Neutrophil (primary cell): Measurements from ENCODE around the gene SHPK.

Source experiments
- H3K27ac ChIP-seq: fragments of 200-600 bp; sonication (generic); 2 replicates; pipeline ENCODE4 v1.5.1; 2016; ENCODE audit warnings: mild to moderate bottlenecking, moderate library complexity
- H3K27me3 ChIP-seq: fragments of 200-600 bp; sonication (generic); 2 replicates; pipeline ENCODE4 v1.6.0; 2016; ENCODE audit warnings: mild to moderate bottlenecking
- H3K36me3 ChIP-seq: fragments of 200-600 bp; sonication (generic); 2 replicates; pipeline ENCODE4 v1.5.1; 2017
- H3K4me1 ChIP-seq, 2 experiments: fragments of 200-600 bp in 1 of 2; sonication (generic) in 1 of 2; 1 replicate in 1 of 2; 2 replicates in 1 of 2; pipeline versions ENCODE4 v1.5.1 to v1.6.1; 2013 to 2016; ENCODE audit warnings: low read depth in 1 of 2, low read length in 1 of 2, mild to moderate bottlenecking in 1 of 2, moderate library complexity in 1 of 2; ENCODE audit not compliant: control insufficient read depth in 1 of 2, insufficient read depth in 1 of 2
- H3K4me3 ChIP-seq, 2 experiments: fragments of 200-600 bp in 1 of 2; sonication (generic) in 1 of 2; 1 replicate in 1 of 2; 2 replicates in 1 of 2; pipeline ENCODE4 v1.5.1; 2013 to 2016; ENCODE audit warnings: low read depth in 1 of 2, low read length in 1 of 2, mild to moderate bottlenecking in 1 of 2, moderate library complexity in 1 of 2
- H3K9me3 ChIP-seq: fragments of 200-600 bp; sonication (generic); 2 replicates; pipeline ENCODE4 v1.5.1; 2016
- TF ChIP-seq, protein P1 (sequence below): fragments of 200-600 bp; sonication (generic); IDR thresholded peaks from 2 replicates; pipeline ENCODE4 v1.5.1; 2016; ENCODE audit warnings: antibody characterized with exemption

SHPK gene

DNA sequence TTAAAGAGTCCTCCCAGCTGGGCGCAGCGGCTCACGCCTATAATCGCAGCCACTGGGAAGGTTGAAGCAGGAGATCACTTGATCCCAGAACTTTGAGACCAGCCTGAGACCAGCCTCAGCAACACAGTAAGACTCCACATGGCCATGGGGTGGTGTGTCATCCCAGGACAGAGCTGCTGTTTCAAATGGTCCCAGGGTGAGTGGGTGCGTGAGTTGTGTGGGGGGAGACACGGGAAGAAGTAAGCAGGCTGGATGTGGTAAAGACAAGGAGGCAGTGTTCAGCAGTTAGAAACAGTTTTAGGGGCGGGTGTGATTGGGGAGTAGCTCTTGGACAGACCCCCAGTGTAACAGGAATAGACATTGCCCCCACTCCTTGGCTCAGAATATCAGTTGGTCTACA lies 3.8 kb downstream of the SHPK start:
- Histone ChIP-seq H3K4me3 (no peak overlapping the region), H3K9me3 (no peaks in the 10 kb centered on the region), H3K27me3 (no peaks in the 10 kb centered on the region), H3K4me1 (peaks cover 15 to 23% of the 10 kb centered on the region in 2 experiments), H3K36me3 (peaks cover 33% of the 10 kb centered on the region), H3K27ac (no peak overlapping the region)
- TF ChIP-seq, protein P1, sequence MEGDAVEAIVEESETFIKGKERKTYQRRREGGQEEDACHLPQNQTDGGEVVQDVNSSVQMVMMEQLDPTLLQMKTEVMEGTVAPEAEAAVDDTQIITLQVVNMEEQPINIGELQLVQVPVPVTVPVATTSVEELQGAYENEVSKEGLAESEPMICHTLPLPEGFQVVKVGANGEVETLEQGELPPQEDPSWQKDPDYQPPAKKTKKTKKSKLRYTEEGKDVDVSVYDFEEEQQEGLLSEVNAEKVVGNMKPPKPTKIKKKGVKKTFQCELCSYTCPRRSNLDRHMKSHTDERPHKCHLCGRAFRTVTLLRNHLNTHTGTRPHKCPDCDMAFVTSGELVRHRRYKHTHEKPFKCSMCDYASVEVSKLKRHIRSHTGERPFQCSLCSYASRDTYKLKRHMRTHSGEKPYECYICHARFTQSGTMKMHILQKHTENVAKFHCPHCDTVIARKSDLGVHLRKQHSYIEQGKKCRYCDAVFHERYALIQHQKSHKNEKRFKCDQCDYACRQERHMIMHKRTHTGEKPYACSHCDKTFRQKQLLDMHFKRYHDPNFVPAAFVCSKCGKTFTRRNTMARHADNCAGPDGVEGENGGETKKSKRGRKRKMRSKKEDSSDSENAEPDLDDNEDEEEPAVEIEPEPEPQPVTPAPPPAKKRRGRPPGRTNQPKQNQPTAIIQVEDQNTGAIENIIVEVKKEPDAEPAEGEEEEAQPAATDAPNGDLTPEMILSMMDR: no peak

DNA sequence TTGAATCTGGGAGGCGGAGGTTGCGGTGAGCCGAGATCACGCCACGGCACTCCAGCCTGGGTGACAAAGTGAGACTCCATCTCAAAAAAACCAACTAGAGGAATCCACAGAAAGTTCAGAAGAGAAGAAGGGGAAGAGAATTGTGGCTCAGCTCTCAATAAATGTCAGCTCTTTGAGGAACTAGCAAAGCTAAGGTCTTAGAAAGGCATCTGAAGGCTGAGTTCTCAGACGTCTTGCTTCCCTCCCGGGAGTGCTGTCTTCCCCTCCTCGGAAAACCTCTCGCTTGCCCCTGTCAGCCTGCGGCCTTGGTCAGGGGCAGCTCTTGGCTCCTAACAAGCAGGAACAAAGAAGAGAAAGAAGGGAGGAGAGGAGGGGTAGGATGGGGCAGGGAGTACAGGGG lies 5.3 kb downstream of the SHPK start:
- H3K9me3 ChIP-seq: no peaks in the 10 kb centered on the region
- H3K27me3 ChIP-seq: no peaks in the 10 kb centered on the region
- no peak overlapping the region for H3K27ac ChIP-seq
- TF ChIP-seq, protein P1: no peak
- no peak overlapping the region for H3K4me3 ChIP-seq
- peaks cover 38% of the 10 kb centered on the region for H3K36me3 ChIP-seq
- H3K4me1 ChIP-seq: peaks cover 8 to 12% of the 10 kb centered on the region in 2 experiments

DNA sequence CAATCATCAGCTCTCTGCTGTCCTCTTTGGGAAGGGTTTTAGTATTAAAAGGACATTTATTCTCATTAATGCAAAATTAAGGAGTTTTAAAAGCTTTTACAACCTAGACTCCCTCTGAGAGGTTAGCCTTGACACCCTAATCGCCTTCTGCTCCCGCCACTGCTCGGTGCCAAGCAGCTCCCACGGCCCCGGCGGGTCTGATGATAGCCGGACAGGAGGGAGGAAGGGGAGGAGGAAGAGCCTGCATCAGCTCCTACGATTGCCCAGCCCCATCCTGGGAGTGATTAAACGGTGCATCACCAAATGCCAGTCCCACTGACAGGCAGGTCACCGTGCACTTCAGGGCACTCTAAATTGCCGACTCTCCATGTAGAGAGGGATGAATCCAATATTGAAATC lies 8.3 kb downstream of the SHPK start:
- Histone ChIP-seq H3K9me3 (no peaks in the 10 kb centered on the region), H3K36me3 (peaks cover 58% of the 10 kb centered on the region), H3K4me1 (no peaks in the 10 kb centered on the region), H3K27ac (no peak overlapping the region), H3K27me3 (no peaks in the 10 kb centered on the region), H3K4me3 (no peak overlapping the region)
- TF ChIP-seq, protein P1: no peak

DNA sequence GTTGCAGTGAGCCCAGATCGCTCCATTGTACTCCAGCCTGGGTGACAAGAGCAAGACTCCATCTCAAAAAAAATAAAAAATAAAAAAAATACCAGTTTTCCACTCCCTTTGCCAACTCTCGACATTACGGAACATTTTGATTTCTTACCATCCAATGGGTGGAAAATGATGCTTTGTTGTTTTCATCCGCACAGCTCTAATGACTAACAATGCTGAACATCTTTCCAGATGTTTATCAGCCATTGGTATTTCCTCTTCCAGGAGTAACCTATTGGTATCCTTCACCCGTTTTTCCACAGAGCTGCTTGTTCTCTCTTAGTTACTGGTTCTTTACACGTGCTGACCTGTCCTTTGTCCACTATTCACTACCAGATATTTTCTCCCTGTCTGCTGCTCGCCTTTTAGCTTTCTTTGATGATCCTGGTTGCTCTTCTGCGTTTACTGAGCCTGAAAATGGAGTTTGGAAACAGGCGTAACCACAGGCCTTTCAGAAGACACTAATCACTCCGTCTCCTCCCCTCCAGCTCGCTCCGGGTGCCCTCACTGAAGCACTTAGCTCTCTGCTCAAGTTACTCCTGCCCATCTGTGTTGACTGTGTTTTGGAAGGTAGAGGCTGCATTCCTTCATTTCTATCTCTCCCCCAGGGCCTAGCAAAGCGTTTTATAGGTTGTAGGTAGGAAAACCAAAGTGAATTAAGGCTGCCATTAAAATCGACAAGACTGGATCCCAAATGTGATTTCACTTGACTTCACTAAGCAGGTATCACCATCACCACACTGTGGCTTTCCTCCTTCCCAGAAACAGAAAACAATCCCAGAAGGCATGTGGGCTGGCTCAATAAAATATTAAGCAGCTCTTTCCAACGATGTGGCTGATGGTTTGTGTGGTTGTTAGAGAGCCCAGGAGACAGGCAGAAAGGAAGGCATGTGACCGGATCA lies 8.9 kb downstream of the SHPK start:
- no peaks in the 10 kb centered on the region for H3K9me3 ChIP-seq
- no peaks in the 10 kb centered on the region for H3K4me1 ChIP-seq
- no peaks in the 10 kb centered on the region for H3K27me3 ChIP-seq
- no peak overlapping the region for H3K4me3 ChIP-seq
- peaks cover 60% of the 10 kb centered on the region for H3K36me3 ChIP-seq
- TF ChIP-seq, protein P1: no peak
- no peak overlapping the region for H3K27ac ChIP-seq

DNA sequence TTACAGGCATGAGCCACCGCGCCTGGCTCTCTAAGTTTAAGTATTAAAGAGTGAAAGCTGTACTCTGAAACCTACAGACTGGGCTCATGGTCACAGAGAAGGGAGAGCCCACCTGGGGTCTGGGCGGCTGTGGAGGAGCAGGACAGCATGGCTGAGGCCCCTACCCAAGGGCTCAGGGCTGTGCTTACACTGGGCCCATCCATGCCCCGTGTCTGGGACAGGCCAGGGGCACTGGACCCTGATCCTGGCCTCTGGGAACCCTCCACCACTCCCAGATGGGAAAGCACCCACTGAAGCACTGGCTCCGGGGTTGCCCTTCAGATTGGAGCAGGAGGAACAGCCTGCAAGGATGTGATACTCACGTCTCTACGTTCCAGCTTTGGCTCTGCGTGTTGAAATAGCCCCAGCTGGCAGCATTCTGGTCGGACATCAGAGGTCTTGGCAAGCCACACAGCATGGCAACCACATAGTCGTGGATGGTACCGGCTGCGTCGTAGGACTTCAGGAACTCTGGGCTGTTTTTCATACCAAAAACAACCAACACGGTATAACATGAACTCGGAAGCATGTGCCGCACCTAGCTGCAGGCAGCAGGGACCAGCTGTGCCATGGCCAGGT lies 13.0 kb downstream of the SHPK start:
- Histone ChIP-seq H3K9me3 (no peaks in the 10 kb centered on the region), H3K36me3 (peaks cover 61% of the 10 kb centered on the region), H3K4me3 (no peak overlapping the region), H3K4me1 (no peaks in the 10 kb centered on the region), H3K27me3 (no peaks in the 10 kb centered on the region), H3K27ac (no peak overlapping the region)
- TF ChIP-seq, protein P1: no peak
